H1 (cell line): ENCODE data around the gene MOB4. TPM values are rescaled to one million over a fixed set of nuclear protein-coding genes. Genes with fewer than 3 reads are reported as not detected.

ENCODE experiments used
- polyA plus RNA-seq, 7 experiments: library from polyadenylated mRNA; depleted of rRNA in 3 of 7; stranded (reverse) in 5 of 7; unstranded in 2 of 7; fragments of >200 nt in 5 of 7; fragments of 200-250 nt in 2 of 7; gene quantifications; 1 replicate in 5 of 7; 2 replicates in 1 of 7; 4 replicates in 1 of 7; pipeline versions ENCODE4 v1.2.1 to v1.2.3, GENCODE V29; 2011 to 2013; ENCODE audit warnings: missing spikeins in 2 of 7, mixed read lengths in 2 of 7
- total RNA-seq: library from RNA; stranded (reverse); fragmentation: NEBNext Ultra II Directional; extraction: Animal tissue kit (Norgen Biotek cat#: 25700); gene quantifications from 2 replicates; pipeline ENCODE4 v1.2.1, GENCODE V29; 2021
- TF ChIP-seq, protein P1 (sequence below): fragments of 300-600 bp; sonication (generic); IDR thresholded peaks from 2 replicates; pipeline ENCODE4 v1.7.1; 2012; ENCODE audit warnings: low read length, moderate library complexity, mild to moderate bottlenecking, inconsistent platforms; ENCODE audit not compliant: insufficient replicate concordance

The MOB4 gene
- total and polyA plus RNA-seq, 2 of the 8 experiments (the other 6 are each of a cell fraction or from before 2014, with no cell fraction given), result 51.5 to 54.2 TPM

- TF ChIP-seq, protein P1, sequence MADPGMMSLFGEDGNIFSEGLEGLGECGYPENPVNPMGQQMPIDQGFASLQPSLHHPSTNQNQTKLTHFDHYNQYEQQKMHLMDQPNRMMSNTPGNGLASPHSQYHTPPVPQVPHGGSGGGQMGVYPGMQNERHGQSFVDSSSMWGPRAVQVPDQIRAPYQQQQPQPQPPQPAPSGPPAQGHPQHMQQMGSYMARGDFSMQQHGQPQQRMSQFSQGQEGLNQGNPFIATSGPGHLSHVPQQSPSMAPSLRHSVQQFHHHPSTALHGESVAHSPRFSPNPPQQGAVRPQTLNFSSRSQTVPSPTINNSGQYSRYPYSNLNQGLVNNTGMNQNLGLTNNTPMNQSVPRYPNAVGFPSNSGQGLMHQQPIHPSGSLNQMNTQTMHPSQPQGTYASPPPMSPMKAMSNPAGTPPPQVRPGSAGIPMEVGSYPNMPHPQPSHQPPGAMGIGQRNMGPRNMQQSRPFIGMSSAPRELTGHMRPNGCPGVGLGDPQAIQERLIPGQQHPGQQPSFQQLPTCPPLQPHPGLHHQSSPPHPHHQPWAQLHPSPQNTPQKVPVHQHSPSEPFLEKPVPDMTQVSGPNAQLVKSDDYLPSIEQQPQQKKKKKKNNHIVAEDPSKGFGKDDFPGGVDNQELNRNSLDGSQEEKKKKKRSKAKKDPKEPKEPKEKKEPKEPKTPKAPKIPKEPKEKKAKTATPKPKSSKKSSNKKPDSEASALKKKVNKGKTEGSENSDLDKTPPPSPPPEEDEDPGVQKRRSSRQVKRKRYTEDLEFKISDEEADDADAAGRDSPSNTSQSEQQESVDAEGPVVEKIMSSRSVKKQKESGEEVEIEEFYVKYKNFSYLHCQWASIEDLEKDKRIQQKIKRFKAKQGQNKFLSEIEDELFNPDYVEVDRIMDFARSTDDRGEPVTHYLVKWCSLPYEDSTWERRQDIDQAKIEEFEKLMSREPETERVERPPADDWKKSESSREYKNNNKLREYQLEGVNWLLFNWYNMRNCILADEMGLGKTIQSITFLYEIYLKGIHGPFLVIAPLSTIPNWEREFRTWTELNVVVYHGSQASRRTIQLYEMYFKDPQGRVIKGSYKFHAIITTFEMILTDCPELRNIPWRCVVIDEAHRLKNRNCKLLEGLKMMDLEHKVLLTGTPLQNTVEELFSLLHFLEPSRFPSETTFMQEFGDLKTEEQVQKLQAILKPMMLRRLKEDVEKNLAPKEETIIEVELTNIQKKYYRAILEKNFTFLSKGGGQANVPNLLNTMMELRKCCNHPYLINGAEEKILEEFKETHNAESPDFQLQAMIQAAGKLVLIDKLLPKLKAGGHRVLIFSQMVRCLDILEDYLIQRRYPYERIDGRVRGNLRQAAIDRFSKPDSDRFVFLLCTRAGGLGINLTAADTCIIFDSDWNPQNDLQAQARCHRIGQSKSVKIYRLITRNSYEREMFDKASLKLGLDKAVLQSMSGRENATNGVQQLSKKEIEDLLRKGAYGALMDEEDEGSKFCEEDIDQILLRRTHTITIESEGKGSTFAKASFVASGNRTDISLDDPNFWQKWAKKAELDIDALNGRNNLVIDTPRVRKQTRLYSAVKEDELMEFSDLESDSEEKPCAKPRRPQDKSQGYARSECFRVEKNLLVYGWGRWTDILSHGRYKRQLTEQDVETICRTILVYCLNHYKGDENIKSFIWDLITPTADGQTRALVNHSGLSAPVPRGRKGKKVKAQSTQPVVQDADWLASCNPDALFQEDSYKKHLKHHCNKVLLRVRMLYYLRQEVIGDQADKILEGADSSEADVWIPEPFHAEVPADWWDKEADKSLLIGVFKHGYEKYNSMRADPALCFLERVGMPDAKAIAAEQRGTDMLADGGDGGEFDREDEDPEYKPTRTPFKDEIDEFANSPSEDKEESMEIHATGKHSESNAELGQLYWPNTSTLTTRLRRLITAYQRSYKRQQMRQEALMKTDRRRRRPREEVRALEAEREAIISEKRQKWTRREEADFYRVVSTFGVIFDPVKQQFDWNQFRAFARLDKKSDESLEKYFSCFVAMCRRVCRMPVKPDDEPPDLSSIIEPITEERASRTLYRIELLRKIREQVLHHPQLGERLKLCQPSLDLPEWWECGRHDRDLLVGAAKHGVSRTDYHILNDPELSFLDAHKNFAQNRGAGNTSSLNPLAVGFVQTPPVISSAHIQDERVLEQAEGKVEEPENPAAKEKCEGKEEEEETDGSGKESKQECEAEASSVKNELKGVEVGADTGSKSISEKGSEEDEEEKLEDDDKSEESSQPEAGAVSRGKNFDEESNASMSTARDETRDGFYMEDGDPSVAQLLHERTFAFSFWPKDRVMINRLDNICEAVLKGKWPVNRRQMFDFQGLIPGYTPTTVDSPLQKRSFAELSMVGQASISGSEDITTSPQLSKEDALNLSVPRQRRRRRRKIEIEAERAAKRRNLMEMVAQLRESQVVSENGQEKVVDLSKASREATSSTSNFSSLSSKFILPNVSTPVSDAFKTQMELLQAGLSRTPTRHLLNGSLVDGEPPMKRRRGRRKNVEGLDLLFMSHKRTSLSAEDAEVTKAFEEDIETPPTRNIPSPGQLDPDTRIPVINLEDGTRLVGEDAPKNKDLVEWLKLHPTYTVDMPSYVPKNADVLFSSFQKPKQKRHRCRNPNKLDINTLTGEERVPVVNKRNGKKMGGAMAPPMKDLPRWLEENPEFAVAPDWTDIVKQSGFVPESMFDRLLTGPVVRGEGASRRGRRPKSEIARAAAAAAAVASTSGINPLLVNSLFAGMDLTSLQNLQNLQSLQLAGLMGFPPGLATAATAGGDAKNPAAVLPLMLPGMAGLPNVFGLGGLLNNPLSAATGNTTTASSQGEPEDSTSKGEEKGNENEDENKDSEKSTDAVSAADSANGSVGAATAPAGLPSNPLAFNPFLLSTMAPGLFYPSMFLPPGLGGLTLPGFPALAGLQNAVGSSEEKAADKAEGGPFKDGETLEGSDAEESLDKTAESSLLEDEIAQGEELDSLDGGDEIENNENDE, result no peak
Observed at GRCh38 chr2:197573608-197574007, 57.7 kb downstream of the MOB4 start (continued).
